Liver (tissue), 3 donors: Measurements from ENCODE around the gene RASA3.

Experiments used
- GABPA ChIP-seq, 2 donors: IDR thresholded peaks in 1 of 2; conservative IDR thresholded peaks in 1 of 2; 2 replicates each; pipeline ENCODE4 v1.6.1; 2016; ENCODE audit warnings: antibody characterized with exemption in 2 of 2, mild to moderate bottlenecking in 1 of 2, moderate library complexity in 1 of 2
- SP1 ChIP-seq: IDR thresholded peaks from 2 replicates; pipeline ENCODE4 v1.6.1; 2018; ENCODE audit warnings: antibody characterized with exemption, mild to moderate bottlenecking
- TAF1 ChIP-seq: conservative IDR thresholded peaks from 2 replicates; pipeline ENCODE4 v1.6.1; 2016; ENCODE audit warnings: antibody characterized with exemption, mild to moderate bottlenecking
- TF ChIP-seq, protein P1 (sequence below): fragments of 150-350 bp; IDR thresholded peaks from 2 replicates; pipeline ENCODE4 v1.5.1; 2017; ENCODE audit warnings: improper control_type of control experiment, low read depth, low read length; ENCODE audit not compliant: missing input control
- donor health status: healthy.
- donor health status: healthy.

DNA sequence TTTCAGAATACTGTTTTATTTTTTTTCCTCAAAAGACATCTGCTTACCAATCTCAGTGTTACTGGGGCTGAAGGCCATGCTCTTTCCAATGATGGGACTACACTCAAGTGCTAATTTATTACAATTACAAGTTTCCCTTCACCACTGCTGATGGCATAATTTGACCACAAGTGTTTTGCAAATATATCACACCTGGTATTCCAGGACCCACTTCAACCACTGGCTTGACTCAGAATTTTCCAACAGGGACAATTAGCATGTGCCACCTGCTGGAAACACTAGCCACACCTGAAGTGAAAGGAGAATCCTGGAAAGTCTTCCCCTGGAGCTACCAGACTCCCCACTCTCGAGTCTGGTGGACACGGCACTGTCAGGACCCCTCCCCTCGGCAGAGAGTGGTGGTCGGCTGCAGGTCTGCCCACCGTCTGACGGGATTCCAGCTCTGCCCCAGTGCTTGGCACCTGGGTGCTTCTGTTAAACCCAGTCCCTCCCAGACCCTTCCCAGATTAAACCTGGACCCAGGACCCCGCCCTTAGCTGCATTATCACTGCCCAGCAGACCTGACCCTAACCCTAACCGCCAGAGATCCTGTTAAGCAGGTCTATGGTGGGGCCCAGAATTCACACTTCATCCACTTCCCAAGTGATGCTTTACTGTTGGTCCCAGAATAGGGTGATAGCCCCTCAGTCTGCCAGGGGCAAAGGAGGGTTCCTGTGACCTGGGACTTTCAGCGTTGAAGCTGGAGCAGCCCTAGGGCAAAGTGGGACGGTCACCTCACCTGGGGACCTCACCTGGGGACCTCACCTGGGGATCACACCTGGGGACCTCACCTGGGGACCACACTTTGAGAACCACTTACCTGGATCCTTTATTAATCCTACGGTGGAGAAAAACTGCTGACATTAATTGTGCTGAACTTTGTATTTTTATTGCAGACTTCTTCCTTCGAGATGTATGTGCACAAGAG lies 17.6 kb upstream of the RASA3 start:
- no peak for TF ChIP-seq GABPA (IDR thresholded peaks at IDR 0.05 in 1 of 2, conservative IDR thresholded peaks at IDR 0.05 in 1 of 2)
- TF ChIP-seq SP1, result no peak
- TF ChIP-seq, protein P1, sequence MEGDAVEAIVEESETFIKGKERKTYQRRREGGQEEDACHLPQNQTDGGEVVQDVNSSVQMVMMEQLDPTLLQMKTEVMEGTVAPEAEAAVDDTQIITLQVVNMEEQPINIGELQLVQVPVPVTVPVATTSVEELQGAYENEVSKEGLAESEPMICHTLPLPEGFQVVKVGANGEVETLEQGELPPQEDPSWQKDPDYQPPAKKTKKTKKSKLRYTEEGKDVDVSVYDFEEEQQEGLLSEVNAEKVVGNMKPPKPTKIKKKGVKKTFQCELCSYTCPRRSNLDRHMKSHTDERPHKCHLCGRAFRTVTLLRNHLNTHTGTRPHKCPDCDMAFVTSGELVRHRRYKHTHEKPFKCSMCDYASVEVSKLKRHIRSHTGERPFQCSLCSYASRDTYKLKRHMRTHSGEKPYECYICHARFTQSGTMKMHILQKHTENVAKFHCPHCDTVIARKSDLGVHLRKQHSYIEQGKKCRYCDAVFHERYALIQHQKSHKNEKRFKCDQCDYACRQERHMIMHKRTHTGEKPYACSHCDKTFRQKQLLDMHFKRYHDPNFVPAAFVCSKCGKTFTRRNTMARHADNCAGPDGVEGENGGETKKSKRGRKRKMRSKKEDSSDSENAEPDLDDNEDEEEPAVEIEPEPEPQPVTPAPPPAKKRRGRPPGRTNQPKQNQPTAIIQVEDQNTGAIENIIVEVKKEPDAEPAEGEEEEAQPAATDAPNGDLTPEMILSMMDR, result no peak
- TF ChIP-seq TAF1, result no peak
